GM12873 (cell line): ENCODE results near the gene CPNE7.

Experiments used
- TF ChIP-seq, protein P1 (sequence below): IDR thresholded peaks from 2 replicates; pipeline ENCODE4 v1.5.1; 2012; ENCODE audit warnings: low read depth, mild to moderate bottlenecking, moderate library complexity, low read length, control low read depth; ENCODE audit not compliant: insufficient read depth; ENCODE audit errors: missing control alignments

Gene CPNE7

GRCh38 chr16:89629827-89630610, 54.5 kb downstream of the CPNE7 start:
- TF ChIP-seq, protein P1, sequence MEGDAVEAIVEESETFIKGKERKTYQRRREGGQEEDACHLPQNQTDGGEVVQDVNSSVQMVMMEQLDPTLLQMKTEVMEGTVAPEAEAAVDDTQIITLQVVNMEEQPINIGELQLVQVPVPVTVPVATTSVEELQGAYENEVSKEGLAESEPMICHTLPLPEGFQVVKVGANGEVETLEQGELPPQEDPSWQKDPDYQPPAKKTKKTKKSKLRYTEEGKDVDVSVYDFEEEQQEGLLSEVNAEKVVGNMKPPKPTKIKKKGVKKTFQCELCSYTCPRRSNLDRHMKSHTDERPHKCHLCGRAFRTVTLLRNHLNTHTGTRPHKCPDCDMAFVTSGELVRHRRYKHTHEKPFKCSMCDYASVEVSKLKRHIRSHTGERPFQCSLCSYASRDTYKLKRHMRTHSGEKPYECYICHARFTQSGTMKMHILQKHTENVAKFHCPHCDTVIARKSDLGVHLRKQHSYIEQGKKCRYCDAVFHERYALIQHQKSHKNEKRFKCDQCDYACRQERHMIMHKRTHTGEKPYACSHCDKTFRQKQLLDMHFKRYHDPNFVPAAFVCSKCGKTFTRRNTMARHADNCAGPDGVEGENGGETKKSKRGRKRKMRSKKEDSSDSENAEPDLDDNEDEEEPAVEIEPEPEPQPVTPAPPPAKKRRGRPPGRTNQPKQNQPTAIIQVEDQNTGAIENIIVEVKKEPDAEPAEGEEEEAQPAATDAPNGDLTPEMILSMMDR, result no peak

DNA sequence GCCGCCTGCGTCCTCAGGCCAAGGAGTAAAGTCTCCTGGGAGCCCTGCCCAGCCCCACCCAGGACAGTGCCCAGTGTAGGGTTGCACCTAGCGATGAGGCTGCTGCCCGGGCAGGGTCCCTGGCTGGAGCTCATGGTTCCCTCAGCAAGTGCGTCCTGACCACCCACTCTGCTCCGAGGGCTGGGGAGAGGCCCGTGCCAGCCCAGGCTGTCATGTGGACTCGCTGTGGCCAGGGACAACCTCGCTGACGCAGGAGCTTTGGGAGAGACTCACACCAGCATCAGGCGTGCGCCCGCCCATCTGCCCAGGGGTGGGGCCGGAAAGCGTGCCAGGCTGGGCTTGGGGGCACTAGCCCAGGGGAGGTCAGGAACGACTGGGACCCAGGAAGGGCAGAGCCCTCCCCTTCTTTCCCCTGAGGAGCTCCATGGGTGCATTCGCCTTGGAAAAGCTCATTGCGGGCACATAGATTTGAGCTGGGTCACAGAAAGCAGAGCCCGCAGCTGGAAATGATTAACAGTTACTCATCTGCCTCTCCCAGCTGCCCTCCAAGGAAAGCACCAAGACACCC, 57.6 kb downstream of the CPNE7 start:
- TF ChIP-seq, protein P1, result no peak

- TF ChIP-seq, protein P1, result no peak
Measured at GRCh38 chr16:89636663-89637062, 61.1 kb downstream of the CPNE7 start.

- TF ChIP-seq, protein P1, result no peak
Measured at GRCh38 chr16:89637379-89637778, 61.8 kb downstream of the CPNE7 start.

GRCh38 chr16:89638455-89638854, 62.9 kb downstream of the CPNE7 start:
- TF ChIP-seq, protein P1, result no peak

DNA sequence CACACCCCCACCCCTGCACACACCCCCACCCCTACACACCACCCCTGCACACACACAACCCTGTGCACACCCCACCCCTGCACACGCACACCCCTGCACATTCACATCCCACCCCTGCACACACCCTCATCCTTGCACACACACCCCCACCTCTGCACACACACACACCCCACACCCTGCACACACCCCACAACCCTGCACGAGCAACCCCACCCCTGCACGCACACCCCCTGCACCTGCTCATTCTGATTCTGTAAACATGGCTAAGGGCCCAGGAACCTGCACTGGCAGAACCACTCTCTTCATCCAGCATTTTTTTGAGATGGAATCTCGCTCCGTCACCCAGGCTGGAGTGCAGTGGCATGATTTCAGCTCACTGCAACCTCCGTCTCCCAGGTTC, 63.8 kb downstream of the CPNE7 start:
- TF ChIP-seq, protein P1, result no peak

DNA sequence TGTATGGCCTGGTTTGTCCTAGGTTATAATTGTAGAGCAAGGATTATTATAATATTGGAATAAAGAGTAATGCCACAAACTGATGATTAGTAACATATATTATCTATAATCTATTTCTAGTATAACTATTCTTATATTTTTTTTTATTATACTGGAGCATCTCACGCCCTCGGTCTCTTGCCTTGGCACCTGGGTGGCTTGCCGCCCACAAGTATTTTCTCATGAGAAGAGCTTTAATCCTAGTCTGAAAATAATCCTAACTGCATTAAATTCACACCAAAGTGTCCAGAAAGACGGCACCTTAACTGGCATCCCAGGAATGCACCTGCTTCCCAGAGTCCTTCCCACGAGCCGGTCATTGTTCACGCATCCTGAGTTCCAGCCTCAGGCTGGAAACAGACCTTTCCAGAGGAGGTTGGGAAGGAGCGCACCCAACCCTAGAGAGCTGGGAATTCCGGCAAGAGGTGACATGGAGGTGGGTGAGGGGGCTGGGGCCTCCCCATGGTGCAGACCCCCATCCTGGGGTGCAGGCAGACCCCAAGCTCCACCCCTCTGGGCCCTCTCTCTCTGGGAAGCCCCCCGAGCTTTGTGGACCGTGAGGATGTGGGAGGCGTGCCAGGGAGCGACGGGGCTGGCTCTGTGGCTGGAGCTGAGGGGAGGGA, 66.0 kb downstream of the CPNE7 start:
- TF ChIP-seq, protein P1, result no peak
